CD8-positive, alpha-beta memory T cell (primary cell): ENCODE results near the gene FAM222A. TPM values are rescaled to one million over a fixed set of nuclear protein-coding genes. Genes with fewer than 3 reads are reported as not detected.
A peak's percentile ranks its signal among the peaks of the same experiment; 100 is the strongest.

Experiments used
- CTCF ChIA-PET: fragments of 350-600 bp; sonication (Branson Sonifier 250); formaldehyde crosslinking; loops from one replicate; lab custom pipeline; 2021; ENCODE audit warnings: antibody characterized with exemption; lab: Charles Lee
- POLR2A ChIA-PET: fragments of 350-600 bp; sonication (Branson Sonifier 250); formaldehyde crosslinking; loops from one replicate; lab custom pipeline; 2021; ENCODE audit warnings: antibody characterized with exemption; lab: Charles Lee
- DNase-seq, 5 donors: peaks; one replicate each; pipeline versions ENCODE4 v3.0.0 to v3.0.0-alpha.2; 2020 to 2022; ENCODE audit warnings: mixed read lengths in 1 of 5
- H3K27ac ChIP-seq: one replicate; pipeline ENCODE4 v1.7.0; 2013; ENCODE audit warnings: low read depth, mild to moderate bottlenecking, low read length, moderate library complexity
- H3K27me3 ChIP-seq: 2 replicates; pipeline ENCODE4 v1.7.0; 2013; ENCODE audit warnings: low read length, mild to moderate bottlenecking; ENCODE audit not compliant: insufficient read depth, poor library complexity, severe bottlenecking
- H3K36me3 ChIP-seq: 2 replicates; pipeline ENCODE4 v1.7.0; 2013; ENCODE audit warnings: mild to moderate bottlenecking, low read length, moderate library complexity; ENCODE audit not compliant: insufficient read depth
- H3K4me1 ChIP-seq: 2 replicates; pipeline ENCODE4 v1.7.0; 2013; ENCODE audit warnings: mild to moderate bottlenecking, low read length, moderate library complexity; ENCODE audit not compliant: insufficient read depth
- H3K4me3 ChIP-seq: 2 replicates; pipeline ENCODE4 v1.7.0; 2013; ENCODE audit warnings: mild to moderate bottlenecking, low read length
- H3K9me3 ChIP-seq: 2 replicates; pipeline ENCODE4 v1.7.0; 2013; ENCODE audit warnings: mild to moderate bottlenecking, low read length
- H3K27ac Mint-ChIP-seq, 8 donors: one replicate each; pipeline ENCODE4 v1.8.0; 2020 to 2021; ENCODE audit warnings: mixed read lengths in 8 of 8, mild to moderate bottlenecking in 6 of 8, inconsistent platforms in 3 of 8, moderate library complexity in 3 of 8
- H3K27me3 Mint-ChIP-seq, 2 donors: one replicate each; pipeline ENCODE4 v1.8.0; 2020 to 2021; ENCODE audit warnings: mixed read lengths in 2 of 2, mild to moderate bottlenecking in 1 of 2, moderate library complexity in 1 of 2
- H3K36me3 Mint-ChIP-seq, 3 donors: one replicate each; pipeline ENCODE4 v1.8.0; 2020 to 2021; ENCODE audit warnings: mixed read lengths in 3 of 3, inconsistent platforms in 1 of 3, mild to moderate bottlenecking in 1 of 3
- H3K4me1 Mint-ChIP-seq, 3 donors: one replicate each; pipeline ENCODE4 v1.8.0; 2020 to 2021; ENCODE audit warnings: mixed read lengths in 3 of 3, inconsistent platforms in 1 of 3, mild to moderate bottlenecking in 1 of 3
- H3K4me3 Mint-ChIP-seq, 7 donors: one replicate each; pipeline ENCODE4 v1.8.0; 2020 to 2021; ENCODE audit warnings: mixed read lengths in 7 of 7, mild to moderate bottlenecking in 6 of 7, moderate library complexity in 4 of 7, inconsistent platforms in 2 of 7
- H3K9me3 Mint-ChIP-seq, 5 donors: one replicate each; pipeline ENCODE4 v1.8.0; 2020 to 2022; ENCODE audit warnings: mixed read lengths in 5 of 5, mild to moderate bottlenecking in 3 of 5, moderate library complexity in 2 of 5, inconsistent platforms in 1 of 5
- polyA plus RNA-seq: library from polyadenylated mRNA; unstranded; fragments of 300-500 nt; fragmentation: Illumina TruSeq; gene quantifications from one replicate; pipeline ENCODE4 v1.2.3, GENCODE V29; 2021
- total RNA-seq, 2 experiments: library from RNA; stranded (reverse); gene quantifications; one replicate each; pipeline ENCODE4 v1.2.3, GENCODE V29; 2021

FAM222A gene
- total and polyA plus RNA-seq, 3 experiments from 2014 or later: 0.32 to 3.0 (median 2.0) TPM

DNA sequence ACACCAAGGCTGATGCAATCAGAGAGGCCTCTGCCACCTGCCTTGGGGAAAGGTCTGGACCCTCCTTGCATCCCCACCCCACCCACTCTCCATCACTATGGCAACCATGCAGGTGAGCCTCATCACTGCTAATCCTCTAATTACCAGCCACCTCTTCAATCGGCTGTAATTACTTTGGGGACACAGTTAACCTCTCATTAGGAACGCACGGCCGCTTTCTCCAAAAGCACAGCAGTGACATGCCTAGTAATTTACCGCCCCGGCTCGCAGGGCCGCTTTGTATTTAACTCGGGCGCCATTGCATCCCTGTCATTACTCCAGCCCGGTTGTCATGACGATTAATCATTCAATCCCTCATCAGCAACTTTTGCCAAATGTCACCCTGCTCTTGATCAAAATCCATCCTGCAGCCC is 36.3 kb upstream of the FAM222A start:
- peaks cover 17 to 24% of the 10 kb centered on the region in 2 donors for H3K27me3 Mint-ChIP-seq
- no peak overlapping the region for H3K4me3 Mint-ChIP-seq
- H3K36me3 Mint-ChIP-seq: no peaks in the 10 kb centered on the region
- no peak for DNase-seq
- H3K9me3 ChIP-seq: no peaks in the 10 kb centered on the region
- no peaks in the 10 kb centered on the region for H3K4me1 Mint-ChIP-seq
- no peaks in the 10 kb centered on the region for H3K36me3 ChIP-seq
- ChIA-PET POLR2A (no interaction called here), CTCF (no interaction called here)
- H3K27ac ChIP-seq: no peak overlapping the region
- H3K9me3 Mint-ChIP-seq: no peaks in the 10 kb centered on the region
- H3K4me1 ChIP-seq: no peaks in the 10 kb centered on the region
- H3K27me3 ChIP-seq: no peaks in the 10 kb centered on the region
- peak overlapping the region in 1 of 8 donors; percentile 70 for H3K27ac Mint-ChIP-seq
- no peak overlapping the region for H3K4me3 ChIP-seq

DNA sequence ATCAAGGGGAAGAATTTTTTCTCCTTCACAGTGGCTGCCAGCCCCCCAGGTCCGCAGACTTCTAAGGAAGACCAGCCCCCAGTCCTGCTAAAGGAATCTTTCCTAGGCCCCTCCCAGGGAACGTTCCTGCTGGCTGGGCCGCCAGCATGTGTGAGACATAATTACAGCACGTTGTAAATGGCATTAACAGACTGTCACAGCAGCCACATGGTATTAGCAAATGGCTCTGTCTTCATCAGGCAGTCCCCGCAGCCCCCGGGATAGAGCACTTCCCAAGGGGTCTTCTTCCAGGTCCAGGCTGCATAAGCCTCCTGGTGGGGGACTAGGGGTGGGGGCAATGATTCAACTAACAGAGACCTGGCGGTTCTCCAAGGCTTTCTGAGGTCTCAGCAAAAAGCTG is 34.9 kb upstream of the FAM222A start:
- Histone ChIP-seq H3K36me3 (no peaks in the 10 kb centered on the region), H3K27me3 (no peaks in the 10 kb centered on the region), H3K9me3 (no peaks in the 10 kb centered on the region), H3K4me1 (no peaks in the 10 kb centered on the region), H3K27ac (no peak overlapping the region), H3K4me3 (no peak overlapping the region)
- Mint-ChIP-seq H3K4me1 (no peaks in the 10 kb centered on the region), H3K27me3 (peaks cover 19 to 35% of the 10 kb centered on the region in 2 donors), H3K4me3 (no peak overlapping the region), H3K27ac (no peak overlapping the region), H3K36me3 (no peaks in the 10 kb centered on the region), H3K9me3 (no peaks in the 10 kb centered on the region)
- POLR2A ChIA-PET: no interaction called here
- DNase-seq: no peak
- CTCF ChIA-PET: no interaction called here

DNA sequence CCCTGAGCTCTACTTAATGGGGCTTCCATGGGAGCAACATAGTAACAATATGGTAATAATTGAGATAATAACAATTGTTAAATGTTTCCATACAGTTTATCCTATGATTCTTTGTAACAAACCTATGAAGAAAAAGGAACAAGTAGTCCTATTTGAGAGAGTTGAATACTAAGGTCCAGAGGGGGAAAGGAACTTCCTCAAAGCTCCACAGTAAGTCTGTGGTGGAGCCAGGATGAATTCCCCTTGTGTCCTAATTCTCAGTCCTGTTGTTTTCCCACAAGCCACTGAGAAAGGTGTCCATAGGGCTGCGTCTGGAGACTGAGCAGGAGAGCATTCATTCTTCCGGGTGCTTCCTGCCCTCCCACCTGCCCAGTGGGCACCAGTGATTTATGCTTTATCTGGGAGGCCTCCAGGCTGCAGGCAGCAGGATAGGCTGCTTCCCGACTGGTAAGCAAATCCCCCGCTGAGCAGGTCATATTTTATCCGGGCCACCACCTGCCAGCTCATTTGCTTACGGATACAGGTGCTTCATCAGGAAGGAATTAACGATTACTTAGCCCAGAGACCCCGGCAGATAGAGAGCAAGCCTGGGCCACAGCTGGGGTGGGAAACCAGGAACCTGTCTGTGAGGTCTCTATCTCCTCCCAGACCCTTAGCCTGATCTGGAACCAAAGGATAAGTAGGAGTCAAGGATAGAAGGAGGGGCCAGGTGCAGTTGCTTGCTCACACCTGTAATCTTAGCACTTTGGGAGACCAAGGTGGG is 33.9 kb upstream of the FAM222A start:
- Mint-ChIP-seq H3K4me1 (no peaks in the 10 kb centered on the region), H3K27me3 (peaks cover 17 to 38% of the 10 kb centered on the region in 2 donors), H3K36me3 (no peaks in the 10 kb centered on the region), H3K9me3 (no peaks in the 10 kb centered on the region), H3K4me3 (no peak overlapping the region), H3K27ac (no peak overlapping the region)
- H3K4me3 ChIP-seq: no peak overlapping the region
- no peak for DNase-seq
- ChIA-PET CTCF (no interaction called here), POLR2A (no interaction called here)
- H3K36me3 ChIP-seq: no peaks in the 10 kb centered on the region
- no peaks in the 10 kb centered on the region for H3K4me1 ChIP-seq
- H3K27ac ChIP-seq: no peak overlapping the region
- H3K9me3 ChIP-seq: no peaks in the 10 kb centered on the region
- H3K27me3 ChIP-seq: no peaks in the 10 kb centered on the region

DNA sequence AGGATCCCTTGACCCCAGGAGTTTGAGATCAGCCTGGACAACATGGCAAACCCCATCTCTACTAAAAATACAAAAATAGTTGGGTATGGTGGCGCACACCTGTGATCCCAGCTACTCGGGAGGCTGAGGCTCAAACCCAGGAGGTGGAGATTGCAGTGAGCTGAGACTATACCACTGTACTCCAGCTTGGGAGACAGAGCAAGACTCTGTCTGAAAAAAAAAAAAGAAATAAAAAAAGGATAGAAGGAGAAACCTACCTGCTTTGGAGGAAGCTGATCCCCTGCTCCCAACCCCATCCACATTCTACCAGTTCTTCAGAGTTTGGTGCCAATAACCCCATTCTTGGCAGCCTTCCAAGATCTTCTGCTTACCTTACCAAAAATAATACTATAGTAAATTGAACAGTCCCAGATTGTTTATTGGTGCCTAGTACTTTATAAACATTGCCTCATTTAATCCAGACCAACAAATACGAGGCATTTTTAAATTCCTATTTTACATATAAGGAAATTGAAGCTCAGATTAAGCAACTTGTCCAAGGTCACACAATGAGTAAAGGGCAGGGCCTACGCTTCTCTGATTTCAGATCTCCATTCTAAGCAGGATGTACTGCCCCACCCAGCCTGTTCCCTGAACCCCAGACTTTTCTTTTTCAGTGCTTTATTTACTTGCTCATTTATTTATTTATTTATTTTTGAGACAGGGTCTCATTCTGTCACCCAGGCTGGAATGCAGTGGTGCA is 33.2 kb upstream of the FAM222A start:
- no peak overlapping the region for H3K4me3 ChIP-seq
- Mint-ChIP-seq H3K27me3 (peaks cover 17 to 38% of the 10 kb centered on the region in 2 donors), H3K27ac (no peak overlapping the region), H3K9me3 (no peaks in the 10 kb centered on the region), H3K36me3 (no peaks in the 10 kb centered on the region), H3K4me1 (no peaks in the 10 kb centered on the region), H3K4me3 (no peak overlapping the region)
- H3K9me3 ChIP-seq: no peaks in the 10 kb centered on the region
- no peak overlapping the region for H3K27ac ChIP-seq
- H3K27me3 ChIP-seq: no peaks in the 10 kb centered on the region
- no peak for DNase-seq
- ChIA-PET CTCF (no interaction called here), POLR2A (no interaction called here)
- H3K4me1 ChIP-seq: no peaks in the 10 kb centered on the region
- H3K36me3 ChIP-seq: no peaks in the 10 kb centered on the region

DNA sequence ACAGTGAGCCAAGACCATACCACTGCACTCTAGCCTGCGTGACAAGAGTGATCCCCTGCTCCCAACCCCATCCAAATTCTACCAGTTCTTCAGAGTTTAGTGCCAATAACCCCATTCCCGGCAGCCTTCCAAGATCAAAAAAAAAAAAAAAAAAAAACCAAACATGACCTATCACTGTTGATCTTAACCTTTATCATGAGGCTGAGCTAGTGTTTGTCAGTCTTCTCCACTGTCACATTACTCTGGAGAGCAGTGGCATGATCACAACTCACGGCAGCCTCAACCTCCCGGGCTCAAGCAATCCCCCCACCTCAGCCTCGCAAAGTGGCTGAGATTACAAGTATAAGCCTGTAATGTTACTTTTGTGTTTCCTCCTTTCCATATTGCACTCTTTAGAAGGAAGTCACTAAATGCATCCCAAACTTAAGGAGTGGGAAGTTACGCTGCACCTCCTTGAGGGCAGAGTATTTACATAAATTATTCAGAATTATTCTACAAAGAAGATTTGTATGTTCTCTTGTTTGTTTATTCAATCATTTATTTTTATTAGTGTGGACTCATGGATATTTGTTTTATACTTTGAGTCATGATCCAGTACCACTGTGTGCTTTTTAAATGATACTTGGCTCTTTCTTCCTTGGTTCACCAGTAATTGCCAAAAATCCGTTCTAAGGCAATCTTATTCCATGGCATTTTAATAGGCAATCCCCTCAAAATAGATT is 31.5 kb upstream of the FAM222A start:
- no peak overlapping the region for H3K4me3 ChIP-seq
- no peaks in the 10 kb centered on the region for H3K36me3 ChIP-seq
- DNase-seq: no peak
- CTCF ChIA-PET: no interaction called here
- H3K27ac ChIP-seq: no peak overlapping the region
- POLR2A ChIA-PET: no interaction called here
- Mint-ChIP-seq H3K27me3 (peaks cover 9 to 30% of the 10 kb centered on the region in 2 donors), H3K4me3 (no peak overlapping the region), H3K27ac (no peak overlapping the region), H3K9me3 (no peaks in the 10 kb centered on the region), H3K36me3 (no peaks in the 10 kb centered on the region), H3K4me1 (no peaks in the 10 kb centered on the region)
- H3K4me1 ChIP-seq: no peaks in the 10 kb centered on the region
- no peaks in the 10 kb centered on the region for H3K27me3 ChIP-seq
- no peaks in the 10 kb centered on the region for H3K9me3 ChIP-seq

DNA sequence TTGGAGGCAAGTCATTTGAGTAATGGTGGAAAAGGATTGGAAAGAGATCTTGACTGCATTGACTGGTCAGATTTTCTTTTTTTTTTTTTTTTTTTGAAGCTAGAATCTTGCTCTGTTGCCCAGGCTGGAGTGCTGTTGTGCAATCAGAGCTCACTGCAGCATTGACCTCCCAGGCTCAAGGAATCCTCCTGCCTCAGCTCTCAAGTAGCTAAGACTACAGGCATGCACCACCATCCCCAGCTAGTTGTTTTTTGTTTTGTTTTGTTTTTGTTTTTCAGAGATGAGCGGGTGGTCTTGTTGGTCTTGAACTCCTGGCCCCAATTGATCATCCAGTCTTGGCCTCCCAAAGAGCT is 30.9 kb upstream of the FAM222A start:
- H3K27me3 ChIP-seq: no peaks in the 10 kb centered on the region
- H3K36me3 Mint-ChIP-seq: no peaks in the 10 kb centered on the region
- no peak overlapping the region for H3K27ac Mint-ChIP-seq
- H3K27ac ChIP-seq: no peak overlapping the region
- H3K4me1 ChIP-seq: no peaks in the 10 kb centered on the region
- DNase-seq: no peak
- H3K4me3 ChIP-seq: no peak overlapping the region
- no peak overlapping the region for H3K4me3 Mint-ChIP-seq
- H3K9me3 Mint-ChIP-seq: no peaks in the 10 kb centered on the region
- no peaks in the 10 kb centered on the region for H3K9me3 ChIP-seq
- H3K36me3 ChIP-seq: no peaks in the 10 kb centered on the region
- POLR2A ChIA-PET: no interaction called here
- CTCF ChIA-PET: no interaction called here
- H3K27me3 Mint-ChIP-seq: peaks cover 9 to 28% of the 10 kb centered on the region in 2 donors
- H3K4me1 Mint-ChIP-seq: no peaks in the 10 kb centered on the region

DNA sequence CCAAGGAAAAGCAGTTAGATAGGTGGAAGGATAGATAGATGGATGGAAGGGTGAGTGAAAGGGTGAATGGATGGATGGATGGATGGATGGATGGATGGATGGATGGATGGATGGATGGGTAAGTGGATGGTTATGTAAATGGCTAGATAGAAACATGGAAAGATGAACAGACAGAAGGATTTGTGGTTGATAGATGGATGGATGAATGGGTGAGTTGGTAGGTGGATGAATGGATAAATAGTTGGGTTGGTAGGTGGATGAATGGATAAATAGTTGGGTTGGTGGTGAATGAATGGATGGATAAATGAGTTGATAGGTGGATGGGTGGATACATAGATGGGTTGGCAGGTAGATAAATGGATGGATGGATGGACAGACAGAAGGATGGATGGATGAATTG is 30.3 kb upstream of the FAM222A start:
- Mint-ChIP-seq H3K4me1 (no peaks in the 10 kb centered on the region), H3K27ac (peak overlapping the region in 1 of 8 donors; percentile 10), H3K9me3 (no peaks in the 10 kb centered on the region), H3K36me3 (no peaks in the 10 kb centered on the region), H3K27me3 (peaks cover 9 to 27% of the 10 kb centered on the region in 2 donors), H3K4me3 (no peak overlapping the region)
- POLR2A ChIA-PET: no interaction called here
- DNase-seq: no peak
- H3K4me3 ChIP-seq: no peak overlapping the region
- H3K4me1 ChIP-seq: no peaks in the 10 kb centered on the region
- CTCF ChIA-PET: no interaction called here
- no peaks in the 10 kb centered on the region for H3K36me3 ChIP-seq
- H3K27ac ChIP-seq: no peak overlapping the region
- no peaks in the 10 kb centered on the region for H3K27me3 ChIP-seq
- no peaks in the 10 kb centered on the region for H3K9me3 ChIP-seq
